HG03342 (cell line): ENCODE data around the gene TSPAN5.

ENCODE experiments used
- ATAC-seq: cut with Tn5 transposase; IDR thresholded peaks from one replicate; pipeline ENCODE4 v1.9.1; 2021; ENCODE audit warnings: mild to moderate bottlenecking, moderate library complexity; ENCODE audit not compliant: unreplicated experiment

Gene TSPAN5

DNA sequence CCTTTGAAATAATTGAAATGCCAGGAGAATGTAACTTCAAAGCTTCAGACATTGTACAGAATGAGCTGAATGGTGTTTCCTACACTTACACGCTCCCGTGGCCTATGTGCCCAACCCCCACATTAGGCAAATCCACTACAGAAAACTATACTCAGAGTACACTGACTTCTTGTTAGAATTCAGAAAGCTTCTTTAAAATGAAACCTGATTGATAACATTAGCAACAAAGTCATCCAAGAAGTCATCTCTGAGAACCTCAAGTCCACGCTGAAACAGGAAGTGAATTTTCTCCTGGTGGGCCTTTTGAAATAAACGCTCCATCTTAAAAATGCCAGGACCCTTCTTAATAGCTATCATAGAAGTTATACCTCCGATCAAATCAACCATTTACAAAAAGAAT is 136.3 kb downstream of the TSPAN5 start:
- no peak for ATAC-seq

DNA sequence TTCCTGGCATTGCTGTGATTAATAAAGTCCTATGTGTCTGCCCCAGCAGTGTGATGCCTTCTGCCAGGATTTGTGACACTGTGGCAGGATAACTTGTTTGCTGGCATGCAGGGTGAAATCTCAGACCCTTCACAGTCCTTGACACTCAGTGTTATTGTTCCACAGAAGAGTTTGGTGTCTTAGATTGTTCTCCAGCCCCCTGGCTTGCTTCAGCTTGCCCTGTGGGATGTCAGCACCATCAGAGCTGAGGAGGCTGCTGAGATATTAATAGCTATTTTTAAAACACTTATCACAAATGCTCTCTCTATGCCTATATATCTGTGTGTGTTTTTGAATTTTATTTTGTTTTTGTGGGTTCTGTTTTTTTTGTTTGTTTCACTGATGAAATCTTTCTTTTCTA is 136.9 kb downstream of the TSPAN5 start:
- no peak for ATAC-seq

DNA sequence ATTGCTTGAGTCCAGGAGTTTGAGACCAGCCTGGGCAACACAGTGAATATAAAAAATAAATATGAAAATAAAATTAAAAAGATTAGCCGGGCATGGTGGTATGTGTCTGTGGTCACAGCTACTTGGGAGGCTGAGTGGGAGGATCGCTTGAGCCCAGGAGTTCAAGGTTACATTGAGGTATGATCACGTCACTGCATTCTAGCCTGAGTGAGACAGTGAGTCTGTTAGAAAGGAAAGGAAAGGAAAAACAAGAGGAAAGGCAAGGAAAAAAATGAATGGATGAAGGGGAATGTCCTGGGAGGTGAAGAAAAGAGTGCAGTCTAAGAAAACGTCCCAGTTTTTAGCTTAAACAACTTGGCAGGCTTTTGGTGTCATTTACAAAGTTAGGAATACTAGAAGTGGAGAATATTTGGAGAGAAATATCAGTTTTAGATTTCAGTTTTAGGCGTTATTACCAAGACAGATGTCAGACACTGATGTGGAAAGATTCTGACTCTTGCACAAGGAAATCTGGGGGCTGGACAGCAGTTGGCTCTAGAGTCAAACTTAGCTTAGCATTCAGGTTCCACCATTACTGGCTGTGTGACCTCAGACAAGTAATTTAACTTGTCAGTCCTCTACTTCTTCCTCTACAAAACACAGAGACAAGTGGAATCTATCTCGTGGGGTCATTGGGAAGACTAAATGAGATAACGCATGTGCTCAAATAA is 139.0 kb downstream of the TSPAN5 start:
- ATAC-seq: no peak

DNA sequence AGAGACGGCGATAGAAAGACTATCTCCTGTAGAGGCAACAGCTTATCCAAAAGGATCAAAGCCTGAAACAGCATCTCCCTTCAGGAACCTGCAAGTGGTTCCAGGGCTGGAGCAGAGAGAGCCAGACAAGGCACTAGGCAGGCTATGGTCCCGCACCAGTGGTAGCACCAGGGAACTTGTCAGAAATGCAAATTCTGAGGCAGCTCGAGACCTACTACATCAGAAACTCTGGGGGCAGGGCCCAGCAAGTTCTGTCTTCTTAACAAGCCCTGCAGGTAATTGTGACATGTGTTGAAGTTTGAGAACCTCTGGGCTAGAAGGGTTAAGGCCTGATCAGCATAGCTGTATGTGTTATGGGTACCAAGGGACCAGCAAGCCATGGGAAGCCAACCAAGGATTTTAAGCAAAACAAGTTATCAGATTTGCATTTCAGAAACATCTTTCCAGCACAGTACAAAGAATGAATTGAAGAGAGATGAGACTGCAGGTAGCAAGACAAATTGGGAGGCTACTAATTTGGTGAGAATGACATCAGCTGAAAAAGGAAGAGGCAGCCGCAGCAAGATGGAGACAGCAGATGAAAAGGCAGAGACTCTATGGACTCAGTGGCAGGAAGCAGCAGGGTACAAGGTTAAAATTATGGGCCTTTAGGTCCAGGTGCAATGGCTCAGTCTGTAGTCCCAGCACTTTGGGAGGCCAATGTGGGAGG is 139.7 kb downstream of the TSPAN5 start:
- ATAC-seq: peak; percentile 96

DNA sequence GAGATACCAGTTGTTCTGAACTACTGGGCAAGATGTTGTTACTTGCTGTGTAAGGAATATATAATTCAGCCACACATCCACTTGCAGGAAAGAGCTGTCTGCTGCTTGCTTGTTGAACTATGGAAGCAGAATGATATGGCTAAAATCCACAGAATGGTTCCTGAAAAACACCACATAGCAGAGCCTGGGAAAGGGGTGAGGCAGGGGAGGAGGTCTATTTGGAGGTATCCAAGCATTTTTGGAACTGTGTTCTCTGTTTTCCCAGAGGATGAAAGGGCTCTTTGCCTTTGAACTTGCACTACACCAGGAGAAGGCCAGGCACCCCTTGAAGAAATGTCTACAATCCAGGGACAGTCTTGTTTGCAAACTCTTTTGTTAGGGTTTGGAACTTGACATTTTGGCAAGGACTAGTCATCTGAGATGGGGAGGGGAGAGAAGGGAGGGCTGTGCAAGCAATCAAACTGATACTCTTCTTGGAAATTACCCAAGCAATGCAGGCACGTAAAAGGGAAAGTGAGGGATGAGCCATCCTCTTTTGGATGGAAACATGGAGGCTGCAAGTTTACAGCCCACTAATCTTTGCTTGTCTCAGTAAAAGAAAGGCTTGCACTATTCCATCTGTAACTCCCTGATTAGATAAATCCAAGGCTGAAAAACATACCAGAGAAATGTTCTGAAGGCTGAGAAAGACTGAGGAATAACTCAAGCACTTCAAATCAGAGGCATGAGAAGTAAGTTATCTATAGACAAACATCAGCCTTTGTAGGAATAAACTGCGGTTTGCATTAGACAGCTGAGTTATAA is 141.0 kb downstream of the TSPAN5 start:
- no peak for ATAC-seq

DNA sequence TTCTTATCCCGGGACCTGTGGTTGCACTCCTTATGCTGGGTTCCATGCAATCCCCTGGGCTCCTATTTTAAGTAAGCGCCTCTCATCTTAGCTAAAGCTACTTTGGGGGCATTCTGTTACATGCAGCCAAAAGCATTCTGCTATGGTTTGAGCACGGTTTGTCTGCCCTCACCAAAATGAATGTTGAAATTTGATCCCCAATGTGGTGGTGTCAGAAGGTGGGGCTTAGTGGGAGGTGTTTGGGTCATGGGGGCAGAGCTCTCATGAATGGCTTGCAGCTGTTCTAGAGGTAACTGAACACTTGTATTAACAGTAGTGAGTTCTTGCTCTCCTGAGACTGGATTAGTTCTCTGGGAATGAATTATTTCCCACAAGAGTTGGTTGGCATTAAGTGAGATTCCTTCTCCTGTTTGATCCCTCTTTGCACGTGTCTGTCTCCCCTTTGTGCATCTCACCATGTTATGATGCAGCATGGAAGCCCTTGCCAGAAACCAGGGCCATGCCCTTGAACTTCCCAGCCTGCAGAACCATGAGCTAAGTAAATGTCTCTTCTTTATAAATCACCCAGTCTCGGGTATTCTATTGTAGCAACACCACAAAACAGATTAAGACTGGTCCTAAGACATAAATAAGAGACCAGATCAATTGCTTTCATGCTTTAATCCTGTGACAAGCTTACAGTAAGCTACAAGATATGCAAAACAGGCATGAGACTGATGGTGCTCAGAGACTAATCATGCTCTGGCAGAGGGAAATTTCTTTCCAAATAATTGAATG is 141.8 kb downstream of the TSPAN5 start:
- ATAC-seq: no peak

DNA sequence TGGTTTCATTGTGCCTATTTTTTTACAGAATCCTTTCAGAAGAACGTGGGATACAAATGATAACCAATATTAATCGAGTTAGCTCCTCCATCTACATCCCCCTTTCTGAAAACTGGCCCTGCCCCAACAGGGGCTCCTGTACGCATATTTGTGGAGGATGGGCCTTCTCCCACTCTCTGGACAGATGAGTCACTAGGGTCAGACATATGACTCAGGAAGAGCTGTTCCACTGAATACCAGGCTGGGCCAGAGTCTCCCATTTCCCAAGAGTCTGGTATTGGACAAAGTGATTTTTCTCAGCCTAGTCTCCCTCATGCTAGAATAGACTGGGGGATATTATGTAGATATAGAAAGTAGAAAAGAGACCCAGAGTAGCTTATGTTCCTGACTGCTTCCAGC is 142.4 kb downstream of the TSPAN5 start:
- ATAC-seq: no peak

DNA sequence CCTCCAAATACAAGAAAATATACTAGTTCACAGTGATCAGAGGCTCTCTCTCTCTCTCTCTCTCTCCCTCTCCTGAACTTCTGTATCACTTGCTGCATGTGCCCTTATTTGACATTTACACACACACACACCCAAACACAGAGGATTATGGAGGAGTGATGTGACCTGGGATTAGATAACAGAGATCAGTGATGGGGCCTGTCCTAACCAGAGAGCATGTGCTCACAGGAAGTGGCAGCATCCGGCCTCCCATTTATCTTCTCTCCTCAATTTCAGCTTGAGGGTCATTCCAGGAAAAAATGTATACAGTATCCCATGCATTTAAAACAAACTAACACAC is 143.0 kb downstream of the TSPAN5 start:
- no peak for ATAC-seq

DNA sequence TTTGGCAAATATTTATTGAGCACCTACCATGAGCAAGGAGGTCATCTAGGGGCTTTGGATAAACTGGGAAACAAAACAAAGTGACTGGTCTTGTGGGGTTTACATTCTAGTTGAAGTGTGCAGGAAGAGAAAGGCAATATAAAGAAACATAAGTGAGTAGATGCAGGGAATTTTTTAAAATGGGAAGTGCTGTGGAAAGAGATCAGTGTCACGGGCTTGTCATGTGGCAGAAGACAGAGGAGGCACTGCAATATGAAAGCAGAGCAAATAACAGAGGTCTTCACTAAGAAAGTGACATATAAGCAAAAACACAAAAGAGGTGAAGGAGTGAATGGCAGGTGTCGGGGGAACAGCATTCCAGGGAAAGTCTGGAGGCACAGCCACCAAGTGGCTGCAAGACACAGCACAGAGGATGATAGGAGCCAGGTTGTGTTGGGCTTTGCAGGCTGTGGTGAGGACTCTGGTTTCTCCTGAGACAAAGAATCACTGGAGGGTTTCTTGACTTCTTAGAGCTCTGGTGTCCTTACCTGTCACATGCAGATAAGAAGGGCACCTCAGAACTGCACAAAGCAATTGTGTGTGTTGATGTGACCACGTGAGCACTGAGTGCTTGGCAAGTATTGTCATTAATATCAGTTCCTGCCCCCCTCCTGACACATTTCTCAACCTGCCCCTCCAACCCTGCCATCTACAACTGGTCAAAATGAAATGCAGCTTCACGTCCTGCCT is 143.5 kb downstream of the TSPAN5 start:
- ATAC-seq: no peak

DNA sequence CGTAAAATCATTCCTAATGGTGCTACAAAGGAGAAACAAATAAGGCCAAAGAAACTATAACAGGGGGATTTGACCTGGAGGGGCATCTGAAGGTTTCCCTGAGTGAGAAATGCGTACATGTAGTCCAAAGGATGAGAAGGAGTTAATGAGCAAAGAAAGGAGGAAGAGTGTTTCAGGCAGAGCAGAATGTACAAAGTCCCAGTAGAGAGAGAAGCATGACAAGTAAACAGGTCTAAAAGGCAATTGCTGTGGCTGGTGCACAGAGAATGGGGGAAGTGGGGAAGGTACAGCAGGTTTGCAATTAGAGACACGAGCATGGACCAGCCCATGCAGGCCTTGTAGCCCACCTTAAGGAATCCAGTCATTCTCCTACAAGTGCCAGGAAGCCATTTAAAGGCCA is 145.5 kb downstream of the TSPAN5 start:
- no peak for ATAC-seq

DNA sequence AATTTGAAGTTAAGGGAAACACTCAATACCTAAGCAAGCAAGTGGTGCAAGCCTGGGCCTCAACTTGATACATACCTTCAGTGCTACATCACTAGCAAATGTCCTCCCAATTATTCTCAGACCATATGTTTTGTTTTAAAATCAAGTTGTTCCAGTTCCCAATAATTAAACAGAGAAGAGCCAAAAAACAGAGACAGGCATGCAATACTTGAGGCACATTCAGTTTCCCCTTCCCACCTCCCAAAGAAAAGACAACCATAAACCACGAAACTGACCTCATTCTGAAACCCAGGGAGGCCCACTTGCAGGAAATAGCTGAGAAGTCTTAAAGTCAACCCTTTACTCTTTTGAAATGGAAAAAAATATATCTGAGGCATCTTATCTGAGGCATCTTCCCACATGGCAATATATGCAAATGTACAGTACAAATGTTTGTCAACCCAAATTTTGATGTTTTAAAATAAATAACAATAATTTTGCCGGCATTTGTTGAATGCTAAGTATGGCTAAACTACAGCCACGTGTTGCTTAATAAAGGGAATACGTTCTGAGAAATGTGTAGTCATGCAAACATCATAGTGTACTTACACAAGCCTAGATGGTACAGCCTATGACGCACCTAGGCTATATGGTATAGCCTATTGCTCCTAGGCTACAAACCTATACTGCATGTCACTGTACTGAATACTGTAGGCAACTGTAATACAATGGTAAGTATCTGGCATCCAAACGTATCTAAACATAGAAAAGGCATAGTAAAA is 147.5 kb downstream of the TSPAN5 start:
- ATAC-seq: no peak

DNA sequence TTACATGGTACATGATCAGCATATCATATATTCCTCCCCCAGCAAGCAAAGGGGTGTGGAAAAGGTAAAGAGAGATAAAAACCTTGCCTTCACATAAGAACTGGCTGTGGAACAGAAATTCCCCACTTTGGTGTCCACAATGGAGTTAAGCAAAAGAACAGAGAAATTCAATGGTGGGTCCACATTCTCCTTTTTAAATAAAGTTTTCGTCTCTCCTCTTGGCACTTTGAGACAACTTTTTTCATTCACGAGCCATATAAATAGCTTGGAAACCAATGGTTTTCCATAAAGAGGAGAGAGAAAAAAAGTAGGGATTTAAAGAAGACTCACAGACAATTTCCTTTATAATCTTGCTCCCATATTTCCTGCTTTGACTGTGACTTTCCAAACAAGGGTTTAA is 148.1 kb downstream of the TSPAN5 start:
- no peak for ATAC-seq

DNA sequence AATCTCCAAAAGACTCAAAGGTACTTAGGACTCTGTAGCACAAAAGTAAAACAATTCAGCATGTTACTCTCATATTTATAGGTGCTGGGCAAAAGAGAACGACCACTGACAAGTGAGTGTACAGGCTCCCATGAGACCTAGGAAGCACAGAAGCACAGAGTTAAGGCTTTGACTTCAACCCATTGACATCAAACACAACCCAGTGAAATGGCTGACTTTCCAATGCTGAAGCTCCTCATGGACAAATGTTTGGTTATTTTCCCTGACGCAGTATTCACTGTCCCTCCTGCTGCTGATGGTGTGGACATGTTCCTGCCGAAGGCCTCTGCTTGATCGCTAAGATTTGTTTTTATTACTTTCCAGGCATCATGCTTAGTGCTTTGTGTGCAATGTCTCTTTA is 148.7 kb downstream of the TSPAN5 start:
- no peak for ATAC-seq

DNA sequence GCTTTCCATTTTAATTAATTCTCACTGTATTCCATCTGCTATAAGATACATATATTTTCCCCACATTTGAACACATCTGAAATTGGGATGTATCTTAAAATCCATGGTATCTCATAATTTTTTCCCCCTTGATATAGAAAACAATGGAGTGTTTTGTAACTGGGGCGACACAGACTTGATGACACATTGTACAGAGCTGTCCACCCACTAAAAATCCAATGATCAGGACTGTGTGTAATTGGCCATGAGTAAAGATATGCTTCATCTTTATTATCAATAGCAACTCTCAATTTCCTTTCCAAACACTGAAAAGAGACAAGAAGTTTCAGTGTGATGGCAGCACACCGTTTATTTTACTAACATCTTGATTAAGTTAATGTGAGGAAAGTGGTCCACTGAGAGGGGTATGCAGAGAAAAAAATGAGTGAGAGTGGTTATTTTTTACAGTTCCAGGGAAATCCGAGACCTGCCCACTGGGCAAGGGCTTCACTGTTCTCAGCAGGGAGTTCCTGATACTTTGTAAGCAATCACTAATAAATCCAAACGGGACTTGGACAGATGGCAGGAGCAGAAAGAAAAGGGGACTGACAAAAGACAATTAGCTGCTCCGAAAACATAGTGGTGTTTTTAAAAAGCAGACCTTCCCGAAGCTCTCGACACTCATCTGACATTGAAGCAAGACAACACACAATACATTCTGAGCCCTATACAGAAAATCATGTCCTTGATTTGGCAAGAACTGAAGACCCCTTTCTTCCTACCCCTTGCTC is 149.4 kb downstream of the TSPAN5 start:
- no peak for ATAC-seq

DNA sequence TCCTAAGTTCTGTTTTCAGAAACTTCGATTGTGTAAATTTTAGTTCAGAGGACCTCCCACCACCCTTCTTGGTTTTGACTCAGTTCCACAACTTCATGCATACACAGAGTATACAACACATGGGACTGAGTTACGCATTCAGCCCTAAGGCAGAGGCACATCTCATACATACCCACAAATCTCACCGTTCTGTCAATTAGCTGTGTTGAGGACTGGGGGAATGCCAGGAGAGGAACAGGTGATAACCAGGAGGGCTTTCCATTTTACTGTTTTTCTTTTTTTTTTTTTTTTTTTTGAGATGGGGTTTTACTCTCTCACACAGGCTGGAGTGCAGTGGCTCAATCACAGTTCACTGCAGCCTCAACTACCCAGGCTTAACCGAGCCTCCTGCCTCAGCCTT is 150.2 kb downstream of the TSPAN5 start:
- ATAC-seq: no peak

DNA sequence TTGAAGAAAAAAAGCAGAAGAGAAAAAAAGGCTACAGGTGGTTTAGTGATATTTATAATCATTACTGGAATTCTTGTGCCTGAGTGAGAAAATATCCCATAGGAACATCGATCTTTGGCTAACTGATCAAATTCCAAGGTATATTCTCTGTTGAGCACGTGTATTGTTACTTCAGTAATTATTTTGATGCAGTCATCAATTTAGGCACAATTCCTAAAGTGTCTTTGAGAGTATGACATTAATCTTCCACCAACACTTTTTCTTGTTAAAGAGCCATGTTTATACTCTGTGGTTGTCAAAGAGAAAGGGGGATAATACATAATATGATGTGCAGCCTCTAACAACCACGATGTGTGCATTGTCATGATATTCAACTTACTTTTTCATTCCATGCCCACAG is 151.1 kb downstream of the TSPAN5 start:
- no peak for ATAC-seq

DNA sequence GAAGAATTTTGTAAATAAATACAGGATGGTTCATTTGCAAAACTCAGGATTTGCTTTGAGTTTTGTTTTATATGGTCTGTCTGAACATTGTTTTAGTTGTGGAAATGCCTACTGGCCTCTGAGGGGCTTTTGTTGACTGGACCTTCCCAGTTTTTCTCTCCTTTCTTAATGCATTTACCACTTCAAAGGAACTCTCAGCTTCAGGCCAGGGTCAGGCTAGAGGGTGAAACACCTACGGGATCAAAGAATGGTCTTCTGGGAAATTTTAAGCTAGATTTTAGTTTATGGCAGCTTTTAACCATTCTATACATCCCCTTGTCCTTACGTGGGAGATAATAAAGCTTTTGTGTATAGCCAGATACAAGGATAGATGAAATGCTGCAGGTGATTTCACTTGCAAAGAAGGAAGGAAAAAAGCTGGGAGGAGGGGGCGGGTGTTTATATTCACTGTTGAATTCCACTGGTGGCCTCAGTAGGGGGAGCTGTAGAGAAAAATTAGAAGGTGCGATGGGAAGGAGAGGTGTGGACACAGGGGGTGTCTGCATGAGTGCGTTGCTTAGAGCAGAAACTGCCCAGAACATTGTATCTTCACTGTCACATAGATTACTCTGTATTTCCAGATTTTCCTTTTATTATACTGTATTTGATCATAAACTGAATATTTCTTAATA is 151.8 kb downstream of the TSPAN5 start:
- ATAC-seq: no peak

DNA sequence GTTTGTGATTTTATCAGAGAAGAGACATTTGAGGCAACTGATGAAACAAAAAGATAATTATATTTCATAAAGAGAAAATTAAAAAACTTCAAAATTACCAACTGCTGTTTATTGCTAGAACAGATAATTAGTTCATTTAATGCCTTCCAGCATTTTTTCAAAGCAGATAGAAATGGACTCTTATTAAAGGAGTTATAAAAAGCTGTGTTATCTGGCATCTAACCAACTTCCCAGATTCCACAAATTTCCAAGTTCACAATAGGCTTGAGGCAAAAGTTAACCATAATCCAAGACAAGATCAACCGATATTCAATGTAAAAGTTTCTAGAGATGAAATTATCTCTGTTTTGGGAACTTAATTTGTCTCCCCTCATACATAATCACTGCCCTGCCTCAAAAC is 152.4 kb downstream of the TSPAN5 start:
- no peak for ATAC-seq

DNA sequence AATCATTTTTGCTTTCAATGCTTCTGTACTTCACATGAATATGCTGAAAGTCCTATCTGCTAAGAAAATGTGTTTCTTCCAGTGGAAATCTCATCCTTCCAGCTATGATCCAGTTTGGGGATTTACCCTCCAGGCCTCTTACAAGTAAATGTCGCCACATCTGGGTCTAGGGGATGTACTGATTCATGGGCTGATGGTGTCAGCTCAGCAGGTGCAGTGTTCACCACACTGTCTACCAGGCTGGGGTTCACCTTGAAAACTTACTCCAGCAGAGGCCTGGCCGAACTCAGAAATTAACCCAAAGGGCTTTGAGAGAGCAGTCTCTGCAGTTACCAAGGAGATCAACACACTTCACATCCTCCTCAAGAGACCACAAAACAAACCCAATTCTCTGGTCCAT is 154.3 kb downstream of the TSPAN5 start:
- no peak for ATAC-seq
